Activated CD8-positive, alpha-beta T cell treated with anti-CD3 and anti-CD28 coated beads for 36 hours (primary cell): ENCODE results near the gene KNCN. TPM values are rescaled to one million over a fixed set of nuclear protein-coding genes. Genes with fewer than 3 reads are reported as not detected.
A peak's percentile ranks its signal among the peaks of the same experiment; 100 is the strongest.

ENCODE experiments used
- ATAC-seq: fragments of 200-7000 bp; cut with Tn5 transposase; one replicate; pipeline ENCODE4 v1.10.0; 2021; ENCODE audit warnings: mild to moderate bottlenecking, moderate library complexity
- CTCF ChIA-PET: fragments of 350-600 bp; sonication (Branson Sonifier 250); formaldehyde crosslinking; loops from one replicate; lab custom pipeline; 2021; ENCODE audit warnings: antibody characterized with exemption; lab: Charles Lee
- POLR2A ChIA-PET: fragments of 350-600 bp; sonication (Branson Sonifier 250); formaldehyde crosslinking; loops from one replicate; lab custom pipeline; 2021; ENCODE audit warnings: antibody characterized with exemption; lab: Charles Lee
- DNase-seq: peaks from one replicate; pipeline ENCODE4 v3.0.0-alpha.2; 2020
- H3K27ac Mint-ChIP-seq: one replicate; pipeline ENCODE4 v1.8.0; 2021; ENCODE audit warnings: mild to moderate bottlenecking, mixed read lengths
- H3K27me3 Mint-ChIP-seq: one replicate; pipeline ENCODE4 v1.8.0; 2021; ENCODE audit warnings: mixed read lengths
- H3K36me3 Mint-ChIP-seq: one replicate; pipeline ENCODE4 v1.8.0; 2021; ENCODE audit warnings: low read depth, mixed read lengths
- H3K4me1 Mint-ChIP-seq: one replicate; pipeline ENCODE4 v1.8.0; 2021; ENCODE audit warnings: low read depth, mixed read lengths
- H3K4me3 Mint-ChIP-seq: one replicate; pipeline ENCODE4 v1.8.0; 2021; ENCODE audit warnings: mild to moderate bottlenecking, moderate library complexity, mixed read lengths
- H3K9me3 Mint-ChIP-seq: one replicate; pipeline ENCODE4 v1.8.0; 2021; ENCODE audit warnings: mixed read lengths
- CTCF ChIP-seq: fragments of 200-600 bp; IDR thresholded peaks from one replicate; pipeline ENCODE4 v1.8.0; 2022; ENCODE audit warnings: antibody characterized with exemption, mild to moderate bottlenecking
- intact Hi-C: fragments of 100-400 bp; cut with micrococcal nuclease; formaldehyde crosslinking; loops from one replicate; pipeline ENCODE4 v1.10.0; 2022
- total RNA-seq, 2 experiments: library from RNA; stranded (reverse); gene quantifications; one replicate each; pipeline ENCODE4 v1.2.3, GENCODE V29; 2021

Gene KNCN
- total RNA-seq, 2 experiments from 2014 or later = not detected

- no peak for DNase-seq
- Mint-ChIP-seq H3K27ac (no peak overlapping the region), H3K36me3 (peaks cover 3% of the 10 kb centered on the region), H3K4me3 (no peak overlapping the region), H3K4me1 (no peaks in the 10 kb centered on the region), H3K9me3 (no peaks in the 10 kb centered on the region), H3K27me3 (no peaks in the 10 kb centered on the region)
- no peak for ATAC-seq
- intact Hi-C loops = no loop called here
- POLR2A ChIA-PET = no interaction called here
- CTCF ChIA-PET = interaction anchor here (0.9 to 1.2 kb wide), 2 partner anchors 9 to 11 kb away, joined by 3 to 4 read pairs; no protein-coding TSS in a partner anchor
- no peak for TF ChIP-seq CTCF
Measured at GRCh38 chr1:46558966-46559365, 7.5 kb upstream of the KNCN start.

GRCh38 chr1:46558141-46558963 is 6.9 kb upstream of the KNCN start:
- no peak for DNase-seq
- Mint-ChIP-seq H3K4me3 (no peak overlapping the region), H3K9me3 (no peaks in the 10 kb centered on the region), H3K27me3 (no peaks in the 10 kb centered on the region), H3K36me3 (peaks cover 3% of the 10 kb centered on the region), H3K4me1 (no peaks in the 10 kb centered on the region), H3K27ac (no peak overlapping the region)
- ChIA-PET CTCF (interaction anchor here (0.9 to 1.2 kb wide), 2 partner anchors 9 to 11 kb away, joined by 3 to 4 read pairs; no protein-coding TSS in a partner anchor), POLR2A (no interaction called here)
- intact Hi-C loops = no loop called here
- TF ChIP-seq CTCF = no peak
- ATAC-seq = no peak

GRCh38 chr1:46557403-46557802 is 6.0 kb upstream of the KNCN start:
- no peak for TF ChIP-seq CTCF
- DNase-seq = no peak
- Mint-ChIP-seq H3K36me3 (peaks cover 3% of the 10 kb centered on the region), H3K27me3 (no peaks in the 10 kb centered on the region), H3K9me3 (no peaks in the 10 kb centered on the region), H3K4me3 (no peak overlapping the region), H3K27ac (no peak overlapping the region), H3K4me1 (no peaks in the 10 kb centered on the region)
- CTCF ChIA-PET = no interaction called here
- intact Hi-C loops = no loop called here
- POLR2A ChIA-PET = no interaction called here
- no peak for ATAC-seq

GRCh38 chr1:46556822-46557221 is 5.4 kb upstream of the KNCN start:
- intact Hi-C loops = no loop called here
- H3K9me3 Mint-ChIP-seq = no peaks in the 10 kb centered on the region
- ATAC-seq (peak; percentile 56), DNase-seq (no peak)
- H3K27me3 Mint-ChIP-seq = no peaks in the 10 kb centered on the region
- TF ChIP-seq CTCF = no peak
- no peak overlapping the region for H3K4me3 Mint-ChIP-seq
- peaks cover 2% of the 10 kb centered on the region for H3K36me3 Mint-ChIP-seq
- H3K4me1 Mint-ChIP-seq = no peaks in the 10 kb centered on the region
- ChIA-PET POLR2A (no interaction called here), CTCF (no interaction called here)
- H3K27ac Mint-ChIP-seq = no peak overlapping the region
